Measurements from ENCODE around the gene ASCC1.

ASCC1 gene, protein sequence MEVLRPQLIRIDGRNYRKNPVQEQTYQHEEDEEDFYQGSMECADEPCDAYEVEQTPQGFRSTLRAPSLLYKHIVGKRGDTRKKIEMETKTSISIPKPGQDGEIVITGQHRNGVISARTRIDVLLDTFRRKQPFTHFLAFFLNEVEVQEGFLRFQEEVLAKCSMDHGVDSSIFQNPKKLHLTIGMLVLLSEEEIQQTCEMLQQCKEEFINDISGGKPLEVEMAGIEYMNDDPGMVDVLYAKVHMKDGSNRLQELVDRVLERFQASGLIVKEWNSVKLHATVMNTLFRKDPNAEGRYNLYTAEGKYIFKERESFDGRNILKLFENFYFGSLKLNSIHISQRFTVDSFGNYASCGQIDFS

DNA sequence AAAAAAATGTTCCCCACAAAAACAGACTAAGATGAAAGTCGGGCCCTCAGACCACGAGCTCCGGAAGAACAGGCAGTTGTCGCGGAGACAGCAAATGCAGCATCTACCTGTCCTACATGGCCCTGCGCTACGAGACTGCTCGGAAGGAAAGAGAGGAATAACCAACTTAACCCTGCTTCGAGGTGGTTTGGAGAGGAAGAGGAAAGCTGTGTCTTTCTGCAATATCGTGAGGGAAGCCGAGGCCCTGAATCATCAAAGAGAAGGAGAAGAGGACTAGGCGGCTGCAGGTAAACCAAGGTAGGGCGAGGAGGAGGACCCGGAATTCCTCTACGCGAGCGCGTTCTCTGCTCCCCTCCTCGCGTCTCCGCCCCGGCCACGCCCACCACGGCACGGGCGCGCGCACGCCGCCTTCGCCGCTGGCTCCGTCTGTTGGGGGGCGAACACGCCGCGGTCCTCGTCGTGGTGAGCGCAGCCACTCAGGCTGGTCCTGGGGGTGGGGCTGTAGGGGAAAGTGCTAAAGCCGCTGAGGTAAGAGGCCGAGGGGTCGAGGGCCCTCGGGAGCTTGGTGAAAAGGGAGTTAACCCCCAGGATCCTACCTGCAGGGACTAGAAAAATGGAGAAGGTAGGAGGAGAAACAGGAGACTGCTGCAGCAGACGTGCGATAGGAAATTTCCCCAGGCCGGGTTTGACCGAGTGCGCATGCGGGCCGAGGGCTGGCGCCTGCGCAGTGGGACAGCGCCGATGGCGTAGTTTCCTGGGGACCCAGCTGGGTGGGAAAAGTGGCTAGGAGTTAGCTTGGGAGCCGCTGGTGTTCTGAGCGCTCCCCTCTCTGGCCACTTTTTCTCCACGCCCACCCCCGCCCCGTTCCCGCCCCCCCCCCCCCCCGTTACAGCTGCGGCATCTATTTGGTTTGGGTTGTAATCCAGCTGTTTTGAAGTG, at the start of gene ASCC1, which contains the start of gene ANAPC16:
Gene ASCC1 (minus strand): TSS at position 666 of the 939 bp plus-strand sequence. CDS start 2,978 bp downstream, outside the sequence.
Gene ANAPC16 (plus strand): TSS at position 402 of the 939 bp plus-strand sequence. CDS start 7,903 bp downstream, outside the sequence.
- peak; percentile 70 for DNase-seq (ENCODE audit: low read depth, low spot score)

DNA sequence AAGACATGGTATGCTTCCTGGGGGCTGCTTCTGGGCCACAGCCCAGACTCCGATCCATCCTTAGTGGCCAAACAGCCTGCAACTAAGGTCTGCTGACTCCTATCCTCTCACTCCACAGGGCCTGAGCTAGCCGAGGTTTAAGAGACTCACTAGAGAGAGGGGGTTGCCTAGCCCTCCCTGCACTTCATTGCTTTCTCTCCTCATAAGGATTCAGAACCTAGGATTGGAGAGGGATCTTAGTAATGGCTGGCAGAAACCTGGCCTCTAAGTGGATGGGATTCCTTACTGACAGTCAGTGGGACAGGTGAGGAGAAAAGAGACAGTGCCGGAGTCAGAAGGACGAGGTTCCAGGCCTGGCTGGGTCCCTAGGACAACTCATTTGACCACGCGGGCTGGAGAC, 49.4 kb upstream of the ASCC1 start:
- no peak for DNase-seq (ENCODE audit: low read depth, low spot score)

GRCh38 chr10:72264536-72264935, 48.5 kb upstream of the ASCC1 start:
- DNase-seq (ENCODE audit: low read depth, low spot score) = no peak

DNA sequence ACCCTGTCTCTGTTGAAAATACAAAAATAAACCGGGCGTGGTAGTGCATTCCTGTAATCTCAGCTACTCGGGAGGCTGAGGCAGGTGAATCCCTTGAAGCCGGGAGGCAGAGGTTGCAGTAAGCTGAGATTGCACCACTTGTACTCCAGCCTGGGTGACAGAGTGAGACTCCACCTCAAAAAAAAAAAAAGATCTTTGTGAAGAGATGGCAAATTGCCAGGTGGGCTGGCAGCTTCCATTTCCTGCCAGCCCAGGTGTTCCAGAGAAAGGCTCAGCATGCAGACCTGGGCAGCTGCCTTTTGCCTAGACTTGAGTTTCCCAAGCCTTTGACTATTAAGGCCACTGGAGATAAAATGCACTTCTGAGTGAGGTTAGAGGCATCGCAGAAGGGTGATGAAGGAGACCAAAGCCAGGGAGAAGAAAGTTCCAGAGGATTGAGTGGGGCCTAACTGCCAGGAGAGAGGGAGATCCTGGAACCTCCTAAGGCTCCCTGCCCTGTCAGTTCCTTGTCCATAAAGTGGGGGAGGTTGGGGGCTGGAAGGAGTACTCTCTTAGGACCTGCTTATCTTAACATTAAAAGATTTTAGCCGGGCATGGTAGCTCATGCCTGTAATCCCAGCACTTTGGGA, 47.7 kb upstream of the ASCC1 start:
- no peak for DNase-seq (ENCODE audit: low read depth, low spot score)

DNA sequence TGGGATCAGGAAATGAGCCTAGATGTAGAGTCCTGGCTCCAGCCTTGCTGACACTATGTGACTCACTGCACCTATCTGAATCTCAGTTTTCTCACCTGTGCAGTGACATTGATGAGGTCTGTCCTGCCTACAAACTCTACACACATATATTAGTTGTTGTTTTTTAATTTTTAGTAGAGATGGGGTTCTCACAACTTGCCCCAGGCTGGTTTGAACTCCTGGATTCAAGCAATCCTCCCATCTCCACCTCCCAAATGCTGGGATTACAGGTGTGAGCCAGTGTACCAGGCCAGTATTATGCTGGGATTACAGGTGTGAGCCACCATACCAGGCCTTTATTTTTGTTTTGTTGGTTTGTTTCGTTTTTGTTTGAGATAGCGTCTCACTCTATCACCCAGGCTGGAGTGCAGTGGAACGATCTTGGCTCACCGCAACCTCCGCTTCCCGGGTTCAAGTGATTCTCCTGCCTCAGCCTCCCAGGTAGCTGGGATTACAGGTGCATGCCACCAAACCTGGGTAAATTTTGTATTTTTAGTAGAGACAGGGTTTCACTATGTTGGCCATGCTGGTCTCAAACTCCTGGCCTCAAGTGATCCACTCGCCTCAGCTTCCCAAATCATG, 45.8 kb upstream of the ASCC1 start:
- DNase-seq (ENCODE audit: low read depth, low spot score) = no peak

DNA sequence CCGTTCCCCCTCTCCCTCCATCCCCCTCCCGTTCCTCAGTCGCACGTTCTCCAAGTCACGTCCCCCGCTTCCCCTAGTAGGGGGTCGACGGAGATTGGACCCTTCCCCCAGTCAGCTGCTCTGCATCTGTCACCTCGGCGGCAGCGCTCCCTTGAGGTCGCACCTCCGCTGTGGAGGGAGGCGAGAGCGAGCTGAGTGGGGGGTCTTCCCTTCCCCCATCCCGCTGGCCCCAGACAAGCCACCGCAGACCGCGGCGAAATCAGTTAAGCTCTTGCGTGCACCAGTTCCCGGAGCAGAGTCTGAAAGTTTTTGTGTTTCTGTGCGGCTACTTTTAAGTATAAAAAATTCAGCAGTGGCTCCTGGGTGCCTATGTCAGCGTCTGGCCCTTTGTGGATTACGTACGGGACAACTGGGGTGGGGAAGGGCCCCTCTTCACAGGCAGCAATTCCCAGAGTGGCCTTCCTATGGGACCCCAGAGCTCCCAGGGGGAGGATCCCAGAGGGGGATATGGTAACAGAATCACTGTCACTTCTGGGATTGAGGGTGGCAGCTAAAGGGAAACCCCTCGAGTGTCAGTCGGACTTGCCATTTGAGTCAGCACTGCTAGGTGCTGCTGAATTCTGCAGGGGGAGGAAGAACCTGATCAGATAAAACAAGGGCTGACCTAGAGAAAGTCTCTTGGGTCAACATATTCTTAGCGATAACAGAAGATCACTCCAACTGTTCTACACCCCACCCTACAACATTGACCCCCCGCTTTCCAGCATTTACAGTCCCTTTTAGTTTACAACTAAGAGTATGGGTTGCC, 45.1 kb upstream of the ASCC1 start:
- DNase-seq (ENCODE audit: low read depth, low spot score) = peak; percentile 84

DNA sequence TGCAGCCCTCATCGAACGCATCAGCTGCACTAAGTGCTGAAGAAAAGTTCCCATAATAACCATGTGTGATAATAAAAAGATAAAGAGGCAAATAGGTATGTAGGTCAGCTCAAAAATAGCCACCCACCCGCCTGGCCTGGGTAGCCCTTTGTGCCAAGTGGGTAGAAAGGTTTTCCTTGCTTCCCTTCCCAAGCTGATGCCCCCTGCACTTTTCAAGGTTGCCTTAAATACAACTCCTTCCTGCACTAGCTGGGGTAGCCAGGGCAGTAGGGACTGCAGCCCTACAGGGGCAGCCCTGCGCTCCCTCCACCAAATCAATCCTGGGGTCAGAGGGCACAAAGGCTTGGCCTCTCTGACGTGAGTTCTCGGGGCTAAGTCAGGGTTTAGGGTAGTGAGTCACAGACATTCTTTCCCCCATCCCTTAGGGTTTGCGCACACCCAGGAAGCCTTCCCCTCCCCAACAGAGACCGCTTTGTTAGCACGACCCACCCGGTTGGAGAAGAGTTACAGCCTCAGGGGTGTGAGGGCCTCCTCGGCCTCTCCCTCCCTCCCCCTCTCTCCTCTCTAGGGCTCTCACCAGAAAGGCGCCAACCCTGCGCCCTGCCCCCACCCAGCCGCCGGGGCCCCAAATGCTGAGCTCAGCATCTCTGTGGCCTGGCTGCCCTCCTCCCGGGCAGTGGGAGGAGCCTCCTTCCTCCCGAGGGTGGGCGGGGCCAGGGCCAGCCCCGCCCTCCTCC, 44.3 kb upstream of the ASCC1 start:
- no peak for DNase-seq (ENCODE audit: low read depth, low spot score)

DNA sequence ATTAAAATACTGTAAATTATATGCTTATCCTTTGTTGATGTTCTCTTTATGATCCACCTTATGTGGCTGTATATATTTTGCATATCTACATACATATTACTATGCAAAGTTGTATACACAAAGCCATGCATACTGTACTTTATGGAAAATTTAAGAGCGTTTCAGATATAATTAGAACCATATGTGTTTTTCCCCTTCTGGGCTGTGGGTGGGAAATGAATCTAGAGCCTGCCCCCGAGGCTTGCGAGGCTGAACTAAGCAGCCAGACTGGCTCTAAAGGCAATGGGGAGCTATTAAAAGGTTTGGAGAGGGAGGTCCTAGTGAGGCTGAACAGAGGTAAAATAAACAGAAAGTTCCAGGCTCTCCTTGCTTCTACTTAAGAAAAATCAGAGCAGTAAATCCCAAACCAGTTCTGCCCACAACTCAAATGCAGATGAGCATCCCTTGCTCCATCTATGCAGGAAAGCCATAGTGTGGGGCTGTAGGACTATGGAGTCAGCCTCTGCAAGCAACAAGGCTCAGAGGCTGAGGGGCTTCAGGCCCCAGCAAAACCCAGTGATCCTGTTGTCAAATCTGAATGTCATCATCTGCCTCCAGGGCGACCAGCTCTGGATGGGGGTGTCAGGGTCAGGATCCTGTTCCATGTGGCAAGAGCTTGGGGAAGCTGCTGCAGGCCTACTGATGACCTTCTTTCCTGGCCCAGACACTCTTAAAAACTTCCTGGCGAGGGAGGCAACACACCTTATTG, 43.6 kb upstream of the ASCC1 start:
- DNase-seq (ENCODE audit: low read depth, low spot score) = no peak

- DNase-seq (ENCODE audit: low read depth, low spot score) = no peak
These were observed 42.5 kb upstream of the ASCC1 start for GRCh38 chr10:72258617-72259016.

DNA sequence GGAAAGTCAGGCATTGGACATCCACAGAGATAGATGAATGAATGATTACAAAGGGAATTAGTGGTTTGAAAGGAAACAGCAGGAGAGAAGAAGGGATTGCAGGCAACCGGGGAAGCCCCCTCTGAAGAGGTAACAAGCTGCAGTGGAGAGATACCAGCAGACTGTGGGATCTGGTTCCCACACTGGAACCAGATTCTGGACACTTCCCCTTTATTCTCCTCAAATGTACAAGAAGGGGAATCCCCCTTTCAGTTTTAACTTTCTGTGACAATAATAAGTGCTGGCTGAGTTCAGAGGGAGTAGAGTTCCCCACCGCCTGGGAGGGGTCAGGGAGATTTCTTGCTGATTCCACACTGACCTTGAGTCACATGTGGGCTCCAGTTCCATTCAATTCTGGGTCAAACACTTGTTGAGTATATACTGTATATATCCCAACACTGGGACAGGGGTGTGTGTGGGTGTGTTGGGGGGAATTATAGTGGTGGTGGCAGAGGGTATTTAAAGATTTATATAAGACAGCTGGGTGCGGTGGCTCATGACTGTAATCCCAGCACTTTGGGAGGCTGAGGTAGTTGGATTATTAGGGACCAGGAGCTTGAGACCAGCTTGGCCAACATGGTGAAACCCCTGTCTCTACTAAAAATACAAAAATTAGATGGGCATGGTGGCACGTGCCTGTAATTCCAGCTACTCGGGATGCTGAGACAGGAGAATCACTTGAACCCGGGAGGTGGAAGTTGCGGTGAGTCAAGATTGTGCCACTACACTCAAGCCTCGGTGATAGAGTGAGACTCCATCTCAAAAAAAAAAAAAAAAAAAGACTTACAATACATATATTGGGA, 41.2 kb upstream of the ASCC1 start:
- DNase-seq (ENCODE audit: low read depth, low spot score) = no peak

DNA sequence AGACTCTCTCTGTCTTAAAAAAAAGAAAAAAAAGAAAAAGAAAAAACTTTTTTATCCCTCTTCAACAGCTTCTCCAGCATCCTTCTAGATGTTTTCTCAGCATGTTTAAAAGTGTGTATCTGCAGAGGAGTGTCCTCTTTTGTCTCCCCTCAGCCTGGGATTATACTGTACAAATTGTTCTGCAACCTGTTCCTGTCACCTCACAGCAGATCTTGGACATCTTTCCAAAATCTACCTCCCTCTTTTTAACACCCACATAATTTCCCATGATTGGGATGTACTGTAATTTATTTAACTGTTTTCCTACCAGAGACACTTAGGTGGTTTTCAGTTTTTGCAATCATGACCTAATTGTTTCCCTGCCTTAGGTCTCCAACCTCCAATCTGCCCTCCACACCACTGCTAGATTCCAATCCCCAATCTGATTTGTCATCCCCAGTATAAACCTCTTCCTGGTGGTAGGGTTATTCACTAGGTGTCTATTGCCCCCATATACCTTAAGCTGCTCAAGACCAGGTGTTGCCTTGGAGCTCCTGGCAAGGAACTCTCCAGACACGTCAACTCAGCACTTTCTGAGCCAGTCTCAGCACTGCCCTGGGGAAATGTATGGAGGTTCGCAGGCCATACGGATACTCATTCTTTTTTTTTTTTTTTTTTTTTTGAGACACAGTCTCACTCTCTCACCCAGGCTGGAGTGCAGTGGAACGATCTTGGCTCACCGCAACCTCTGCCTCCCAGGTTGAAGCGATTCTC, 40.1 kb upstream of the ASCC1 start:
- no peak for DNase-seq (ENCODE audit: low read depth, low spot score)

DNA sequence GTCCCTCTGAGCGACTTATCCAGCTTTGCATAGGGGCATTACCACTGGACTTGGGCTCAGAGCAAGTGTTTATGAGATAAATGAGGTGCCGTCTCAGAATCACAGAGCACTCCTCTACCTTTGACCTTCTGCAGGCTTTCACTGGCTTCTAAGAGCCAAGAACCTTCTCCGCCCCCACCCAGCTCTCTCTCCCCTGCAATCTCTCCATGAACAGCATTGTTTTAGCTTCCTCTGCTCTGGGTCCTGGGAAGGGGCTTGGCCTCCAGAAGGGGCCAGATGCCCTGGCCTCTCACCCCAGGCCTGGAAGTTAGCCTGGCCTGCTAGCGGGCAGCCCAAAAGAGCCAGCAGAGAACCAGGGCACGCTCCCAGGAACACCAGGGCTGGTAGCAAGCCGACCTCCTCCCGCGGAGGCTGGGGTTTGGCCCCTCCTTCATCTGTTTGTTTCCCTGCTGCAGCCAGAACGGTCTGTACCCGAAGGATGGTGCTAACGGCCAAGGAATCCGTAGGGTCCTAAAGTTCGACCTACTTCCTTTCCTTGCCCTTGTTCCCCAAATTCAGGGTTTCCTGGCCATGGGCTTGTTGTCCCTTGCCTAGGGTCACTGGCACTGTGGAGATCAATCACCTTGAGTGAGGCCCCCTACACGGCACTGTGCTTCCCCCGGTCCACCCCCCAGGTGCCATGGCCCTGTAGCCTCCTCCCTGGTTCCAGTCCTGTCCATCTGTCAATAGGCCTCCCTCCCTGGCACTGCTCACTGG, 38.9 kb upstream of the ASCC1 start:
- peak; percentile 83 for DNase-seq (ENCODE audit: low read depth, low spot score)

GRCh38 chr10:72253578-72253977, 37.5 kb upstream of the ASCC1 start:
- no peak for DNase-seq (ENCODE audit: low read depth, low spot score)

DNA sequence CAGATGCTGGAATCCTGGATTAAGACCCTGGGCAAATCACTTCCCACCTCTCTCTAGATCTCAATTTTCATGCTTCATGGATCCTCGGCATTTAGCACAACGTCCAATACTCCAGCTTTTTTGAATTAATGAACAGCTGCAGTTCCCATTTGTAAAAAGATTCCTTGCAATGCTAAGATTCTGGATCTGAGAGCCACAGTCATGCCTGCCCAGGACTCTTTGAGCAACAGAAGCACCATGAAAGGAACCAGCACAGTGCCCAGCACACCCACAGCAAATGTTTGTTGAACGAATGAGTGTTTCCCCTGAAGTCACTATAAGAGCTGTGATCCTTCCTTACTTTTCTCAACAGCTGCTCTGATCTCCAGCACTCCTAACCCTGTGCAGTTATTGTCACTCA, 36.9 kb upstream of the ASCC1 start:
- no peak for DNase-seq (ENCODE audit: low read depth, low spot score)

- no peak for DNase-seq (ENCODE audit: low read depth, low spot score)
These were observed 35.6 kb upstream of the ASCC1 start for GRCh38 chr10:72251635-72252034.

DNA sequence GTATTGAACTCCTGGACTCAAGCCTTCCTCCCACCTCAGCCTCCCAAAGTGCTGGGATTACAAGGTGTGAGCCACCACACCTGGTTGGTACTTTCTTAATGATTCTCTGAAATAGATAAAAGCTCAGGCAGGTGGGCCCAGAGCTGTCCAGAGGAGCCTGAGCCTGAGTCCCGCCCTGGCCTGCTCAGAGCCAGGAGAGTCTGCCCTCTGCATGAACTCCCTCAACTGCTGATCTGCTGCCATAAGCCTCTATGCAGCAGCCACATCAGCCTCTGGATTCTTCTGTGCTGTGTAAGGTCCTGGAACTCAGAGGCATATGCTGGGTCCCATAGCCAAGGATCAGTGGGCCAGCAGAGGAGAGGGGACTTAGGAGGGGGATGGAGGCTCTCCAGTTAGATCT, 34.6 kb upstream of the ASCC1 start:
- no peak for DNase-seq (ENCODE audit: low read depth, low spot score)
